Esophagus squamous epithelium (tissue), 5 donors: ENCODE results near the gene ZNF862. TPM values are rescaled to one million over a fixed set of nuclear protein-coding genes. Genes with fewer than 3 reads are reported as not detected.

Experiments
- DNase-seq: peaks from one replicate; lab custom pipeline; 2025; lab: John Stamatoyannopoulos, UW
- H3K27ac ChIP-seq, 4 donors: fragments of 200-600 bp; sonication (generic); one replicate each; pipeline ENCODE4 v1.5.1; 2016 to 2019; ENCODE audit warnings: mild to moderate bottlenecking in 1 of 4
- H3K27me3 ChIP-seq, 4 donors: fragments of 200-600 bp; sonication (generic); 1 replicate in 3 of 4; 2 replicates in 1 of 4; pipeline versions ENCODE4 v1.5.1 to v1.6.0; 2017 to 2021; ENCODE audit warnings: antibody characterized with exemption in 1 of 4
- H3K36me3 ChIP-seq, 3 donors: fragments of 200-600 bp; sonication (generic); one replicate each; pipeline ENCODE4 v1.5.1; 2016 to 2019
- H3K4me1 ChIP-seq, 3 donors: fragments of 200-600 bp; sonication (generic); one replicate each; pipeline ENCODE4 v1.5.1; 2017 to 2019
- H3K4me3 ChIP-seq, 4 donors: fragments of 200-600 bp; sonication (generic); 1 replicate in 3 of 4; 2 replicates in 1 of 4; pipeline ENCODE4 v1.5.1; 2016 to 2019; ENCODE audit warnings: mild to moderate bottlenecking in 2 of 4, moderate library complexity in 1 of 4
- H3K9me3 ChIP-seq, 3 donors: fragments of 200-600 bp; sonication (generic); one replicate each; pipeline ENCODE4 v1.5.1; 2016 to 2019
- POLR2A ChIP-seq, 4 donors: fragments of 450-650 bp; IDR thresholded peaks; one replicate each; pipeline ENCODE4 v1.6.1; 2017; ENCODE audit warnings: antibody characterized with exemption in 4 of 4, mild to moderate bottlenecking in 4 of 4, moderate library complexity in 3 of 4
- WGBS, 2 donors: methylation state at CpG; one replicate each; pipeline ENCODE4 v1.1.5; 2018; 5-methylcytosine and 5-hydroxymethylcytosine counted together
- intact Hi-C: fragments of 100-400 bp; cut with DNase I; formaldehyde crosslinking; loops from one replicate; pipeline ENCODE4 v1.15.0; 2022
- total RNA-seq, 4 donors: library from RNA; depleted of rRNA; stranded (reverse); fragments of >200 nt; gene quantifications; one replicate each; pipeline ENCODE4 v1.1.0, GENCODE V29; 2016
- TF ChIP-seq, protein P1 (sequence below), 6 experiments: fragments of 450-650 bp in 4 of 6; fragments of 200-600 bp in 2 of 6; sonication (generic) in 2 of 6; IDR thresholded peaks; one replicate each; pipeline ENCODE4 v1.5.1; 2016 to 2019; ENCODE audit warnings: antibody characterized with exemption in 6 of 6, mild to moderate bottlenecking in 4 of 6, moderate library complexity in 4 of 6
- donor health status: DM: yes; HTN: yes; CAD: no.

ZNF862 gene
- total RNA-seq, 4 donors from 2014 or later, result 7.1 to 13.2 (median 9.9) TPM

DNA sequence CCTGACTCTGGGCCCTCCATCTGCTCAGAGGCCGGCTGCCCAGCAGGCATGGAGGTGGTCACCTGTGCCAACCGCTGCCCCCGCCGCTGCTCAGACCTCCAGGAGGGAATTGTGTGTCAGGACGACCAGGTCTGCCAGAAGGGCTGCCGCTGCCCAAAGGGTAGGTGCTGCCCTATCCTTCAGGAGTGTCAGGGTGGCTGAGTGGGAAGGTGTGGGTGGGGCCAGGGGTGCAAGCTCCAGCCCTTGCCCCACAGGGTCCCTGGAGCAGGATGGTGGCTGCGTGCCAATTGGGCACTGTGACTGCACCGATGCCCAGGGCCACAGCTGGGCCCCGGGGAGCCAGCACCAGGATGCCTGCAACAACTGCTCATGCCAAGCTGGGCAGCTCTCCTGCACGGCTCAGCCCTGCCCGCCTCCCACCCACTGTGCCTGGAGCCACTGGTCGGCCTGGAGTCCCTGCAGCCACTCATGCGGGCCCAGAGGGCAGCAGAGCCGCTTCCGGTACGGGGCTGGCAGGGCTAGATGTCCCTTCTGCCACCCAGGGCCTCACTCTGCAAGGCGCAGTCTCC is 17.5 kb upstream of the ZNF862 start:
- Histone ChIP-seq H3K36me3 (no peaks in the 10 kb centered on the region), H3K9me3 (no peaks in the 10 kb centered on the region), H3K27me3 (peaks cover 0 to 16% (median 0%) of the 10 kb centered on the region in 4 donors), H3K4me1 (peaks cover 0 to 4% (median 0%) of the 10 kb centered on the region in 3 donors), H3K27ac (no peak overlapping the region), H3K4me3 (no peak overlapping the region)
- DNase-seq, result no peak
- TF ChIP-seq POLR2A (IDR thresholded peaks at IDR 0.05), result no peak
- TF ChIP-seq, protein P1, sequence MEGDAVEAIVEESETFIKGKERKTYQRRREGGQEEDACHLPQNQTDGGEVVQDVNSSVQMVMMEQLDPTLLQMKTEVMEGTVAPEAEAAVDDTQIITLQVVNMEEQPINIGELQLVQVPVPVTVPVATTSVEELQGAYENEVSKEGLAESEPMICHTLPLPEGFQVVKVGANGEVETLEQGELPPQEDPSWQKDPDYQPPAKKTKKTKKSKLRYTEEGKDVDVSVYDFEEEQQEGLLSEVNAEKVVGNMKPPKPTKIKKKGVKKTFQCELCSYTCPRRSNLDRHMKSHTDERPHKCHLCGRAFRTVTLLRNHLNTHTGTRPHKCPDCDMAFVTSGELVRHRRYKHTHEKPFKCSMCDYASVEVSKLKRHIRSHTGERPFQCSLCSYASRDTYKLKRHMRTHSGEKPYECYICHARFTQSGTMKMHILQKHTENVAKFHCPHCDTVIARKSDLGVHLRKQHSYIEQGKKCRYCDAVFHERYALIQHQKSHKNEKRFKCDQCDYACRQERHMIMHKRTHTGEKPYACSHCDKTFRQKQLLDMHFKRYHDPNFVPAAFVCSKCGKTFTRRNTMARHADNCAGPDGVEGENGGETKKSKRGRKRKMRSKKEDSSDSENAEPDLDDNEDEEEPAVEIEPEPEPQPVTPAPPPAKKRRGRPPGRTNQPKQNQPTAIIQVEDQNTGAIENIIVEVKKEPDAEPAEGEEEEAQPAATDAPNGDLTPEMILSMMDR (IDR thresholded peaks at IDR 0.05), result no peak
- 89 to 90% methylated on average over 3 to 4 of the region's 17 CpGs for WGBS, 2 donors
- intact Hi-C loops, result no loop called here

DNA sequence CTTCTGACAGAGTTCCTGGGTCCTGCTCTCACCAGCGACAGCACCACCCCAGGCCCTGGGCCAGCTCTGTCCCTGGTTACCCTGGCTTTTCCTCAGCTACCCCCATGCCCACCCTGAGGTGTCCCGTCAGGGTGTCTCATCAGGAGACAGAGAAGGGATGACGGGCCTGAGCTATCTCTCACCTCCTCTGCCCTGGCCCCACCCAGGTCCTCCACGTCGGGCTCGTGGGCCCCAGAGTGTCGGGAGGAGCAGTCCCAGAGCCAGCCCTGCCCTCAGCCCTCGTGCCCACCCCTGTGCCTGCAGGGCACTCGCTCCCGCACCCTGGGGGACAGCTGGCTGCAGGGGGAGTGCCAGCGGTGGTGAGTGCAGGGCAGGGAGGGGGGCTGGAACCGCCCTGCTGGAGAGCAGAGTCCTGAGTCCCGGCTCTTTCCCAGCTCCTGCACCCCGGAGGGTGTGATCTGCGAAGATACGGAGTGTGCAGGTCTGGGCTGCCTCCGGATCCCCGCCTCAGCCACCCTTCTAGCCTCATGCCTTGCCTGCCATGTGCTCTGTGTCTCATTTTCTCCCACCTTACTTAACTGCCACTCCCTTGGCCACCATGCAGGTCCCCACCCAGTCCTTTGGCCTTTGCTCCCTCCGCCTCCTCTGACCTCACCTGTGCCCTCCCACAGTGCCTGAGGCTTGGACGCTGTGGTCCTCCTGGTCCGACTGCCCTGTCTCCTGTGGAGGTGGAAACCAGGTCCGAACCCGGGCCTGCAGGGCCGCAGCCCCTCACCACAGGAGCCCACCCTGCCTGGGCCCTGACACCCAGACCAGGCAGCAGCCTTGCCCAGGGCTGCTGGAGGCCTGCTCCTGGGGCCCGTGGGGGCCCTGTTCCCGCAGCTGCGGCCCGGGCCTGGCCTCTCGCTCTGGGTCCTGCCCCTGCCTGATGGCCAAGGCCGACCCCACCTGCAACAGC is 16.7 kb upstream of the ZNF862 start:
- 82 to 89% methylated on average over 8 to 10 of the region's 30 CpGs for WGBS, 2 donors
- Histone ChIP-seq H3K36me3 (no peaks in the 10 kb centered on the region), H3K4me3 (no peak overlapping the region), H3K4me1 (peaks cover 0 to 12% (median 0%) of the 10 kb centered on the region in 3 donors), H3K27me3 (peaks cover 0 to 9% (median 0%) of the 10 kb centered on the region in 4 donors), H3K9me3 (no peaks in the 10 kb centered on the region), H3K27ac (no peak overlapping the region)
- DNase-seq, result no peak
- TF ChIP-seq, protein P1 (IDR thresholded peaks at IDR 0.05), result no peak
- no peak for TF ChIP-seq POLR2A (IDR thresholded peaks at IDR 0.05)
- intact Hi-C loops, result no loop called here

DNA sequence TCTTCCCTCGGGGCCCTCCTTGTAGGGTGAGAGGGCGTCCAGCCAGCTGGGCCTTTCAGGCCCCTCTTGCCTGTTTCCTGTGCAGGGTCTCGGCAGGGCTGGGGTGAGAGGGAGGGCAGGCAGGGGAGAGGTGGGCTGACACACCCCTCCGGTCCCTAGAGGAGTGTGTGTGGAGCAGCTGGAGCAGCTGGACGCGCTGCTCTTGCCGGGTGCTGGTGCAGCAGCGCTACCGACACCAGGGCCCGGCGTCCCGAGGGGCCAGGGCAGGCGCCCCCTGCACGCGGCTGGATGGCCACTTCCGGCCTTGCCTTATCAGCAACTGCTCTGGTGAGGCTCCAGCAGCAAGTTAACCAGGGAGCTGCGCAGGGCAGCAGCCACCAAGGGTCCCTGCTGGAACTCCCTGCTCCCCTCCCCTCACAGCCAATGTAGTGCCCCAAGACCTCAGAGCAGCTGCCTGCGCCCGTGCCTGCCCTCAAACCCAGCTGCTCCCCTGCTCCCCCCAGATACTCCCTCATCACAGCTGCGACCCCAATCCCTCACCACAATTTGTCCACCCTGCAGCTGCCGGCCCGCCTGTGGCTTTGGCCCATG is 15.7 kb upstream of the ZNF862 start:
- H3K27me3 ChIP-seq, result no peaks in the 10 kb centered on the region
- H3K27ac ChIP-seq, result no peak overlapping the region
- no peak overlapping the region for H3K4me3 ChIP-seq
- H3K36me3 ChIP-seq, result no peaks in the 10 kb centered on the region
- intact Hi-C loops, result no loop called here
- H3K4me1 ChIP-seq, result peaks cover 0 to 15% (median 0%) of the 10 kb centered on the region in 3 donors
- TF ChIP-seq, protein P1 (IDR thresholded peaks at IDR 0.05), result no peak
- no peak for TF ChIP-seq POLR2A (IDR thresholded peaks at IDR 0.05)
- WGBS, 2 donors, result 54 to 78% methylated on average over 6 to 7 of the region's 22 CpGs
- DNase-seq, result no peak
- H3K9me3 ChIP-seq, result no peaks in the 10 kb centered on the region

DNA sequence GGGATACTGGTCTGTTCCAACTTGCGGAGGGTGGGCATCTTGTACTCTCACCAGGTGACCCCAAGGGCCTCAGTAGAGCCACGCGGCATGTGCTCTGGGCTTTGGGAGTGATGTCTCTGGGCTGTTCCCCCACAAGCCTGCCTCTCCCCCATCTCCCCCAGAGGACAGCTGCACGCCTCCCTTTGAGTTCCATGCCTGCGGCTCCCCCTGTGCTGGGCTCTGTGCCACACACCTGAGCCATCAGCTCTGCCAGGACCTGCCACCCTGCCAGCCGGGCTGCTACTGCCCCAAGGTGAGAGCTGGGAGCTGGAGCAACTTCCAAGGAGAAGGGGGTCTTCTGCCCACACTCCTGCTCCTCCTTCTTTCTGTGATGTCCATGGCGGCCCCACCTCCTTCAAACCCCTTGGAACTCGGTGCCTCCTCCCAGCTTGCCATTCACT is 15.0 kb upstream of the ZNF862 start:
- no peak overlapping the region for H3K4me3 ChIP-seq
- no peaks in the 10 kb centered on the region for H3K27me3 ChIP-seq
- DNase-seq, result no peak
- H3K9me3 ChIP-seq, result no peaks in the 10 kb centered on the region
- TF ChIP-seq POLR2A (IDR thresholded peaks at IDR 0.05), result no peak
- TF ChIP-seq, protein P1 (IDR thresholded peaks at IDR 0.05), result no peak
- 60 to 80% methylated on average over 2 to 3 of the region's 8 CpGs for WGBS, 2 donors
- no peaks in the 10 kb centered on the region for H3K36me3 ChIP-seq
- intact Hi-C loops, result no loop called here
- H3K27ac ChIP-seq, result no peak overlapping the region
- peaks cover 0 to 15% (median 0%) of the 10 kb centered on the region in 3 donors for H3K4me1 ChIP-seq
